Liver (tissue), 9 donors: ENCODE measurements around the gene RAB5IF. TPM values are rescaled to one million over a fixed set of nuclear protein-coding genes. Genes with fewer than 3 reads are reported as not detected.

ENCODE experiments used
- DNase-seq: peaks from one replicate; pipeline ENCODE4 v3.0.0-alpha.2; 2017; ENCODE audit warnings: low spot score
- H3K27ac ChIP-seq, 2 donors: one replicate each; pipeline ENCODE4 v1.7.0; 2013; ENCODE audit warnings: inconsistent platforms in 2 of 2, low read length in 2 of 2, control low read depth in 1 of 2, low read depth in 1 of 2, mild to moderate bottlenecking in 1 of 2
- H3K27me3 ChIP-seq, 4 donors: one replicate each; pipeline versions ENCODE4 v1.6.1 to v1.7.0; 2013; ENCODE audit warnings: low read length in 3 of 4, inconsistent platforms in 1 of 4, mild to moderate bottlenecking in 1 of 4, moderate library complexity in 1 of 4; ENCODE audit not compliant: control insufficient read depth in 4 of 4, insufficient read depth in 4 of 4
- H3K36me3 ChIP-seq, 4 donors: one replicate each; pipeline versions ENCODE4 v1.6.1 to v1.7.0; 2013; ENCODE audit warnings: low read length in 3 of 4, mild to moderate bottlenecking in 3 of 4, low read depth in 1 of 4, moderate library complexity in 1 of 4; ENCODE audit not compliant: control insufficient read depth in 4 of 4, insufficient read depth in 3 of 4
- H3K4me1 ChIP-seq, 4 donors: one replicate each; pipeline versions ENCODE4 v1.6.1 to v1.7.0; 2013; ENCODE audit warnings: low read length in 3 of 4, mild to moderate bottlenecking in 3 of 4, moderate library complexity in 1 of 4; ENCODE audit not compliant: control insufficient read depth in 4 of 4, insufficient read depth in 4 of 4
- H3K4me3 ChIP-seq, 3 donors: one replicate each; pipeline versions ENCODE4 v1.6.1 to v1.7.0; 2013; ENCODE audit warnings: low read length in 3 of 3, control low read depth in 1 of 3, low read depth in 1 of 3, mild to moderate bottlenecking in 1 of 3
- H3K9ac ChIP-seq, 2 donors: one replicate each; pipeline ENCODE4 v1.7.0; 2013; ENCODE audit warnings: low read length in 2 of 2, mild to moderate bottlenecking in 2 of 2, moderate library complexity in 2 of 2, control low read depth in 1 of 2, low read depth in 1 of 2
- H3K9me3 ChIP-seq, 4 donors: one replicate each; pipeline versions ENCODE4 v1.6.1 to v1.7.0; 2013; ENCODE audit warnings: low read length in 3 of 4; ENCODE audit not compliant: control insufficient read depth in 4 of 4
- EGR1 ChIP-seq, 2 donors: IDR thresholded peaks; 2 replicates each; pipeline ENCODE4 v1.6.1; 2016 to 2018; ENCODE audit warnings: antibody characterized with exemption in 2 of 2, low read depth in 2 of 2
- FOXA1 ChIP-seq: IDR thresholded peaks from 2 replicates; pipeline ENCODE4 v1.6.1; 2016; ENCODE audit warnings: antibody characterized with exemption
- FOXA2 ChIP-seq: IDR thresholded peaks from 2 replicates; pipeline ENCODE4 v1.6.1; 2016; ENCODE audit warnings: antibody characterized with exemption
- GABPA ChIP-seq, 2 donors: IDR thresholded peaks in 1 of 2; conservative IDR thresholded peaks in 1 of 2; 2 replicates each; pipeline ENCODE4 v1.6.1; 2016; ENCODE audit warnings: antibody characterized with exemption in 2 of 2, mild to moderate bottlenecking in 1 of 2, moderate library complexity in 1 of 2
- HNF4A ChIP-seq, 2 donors: conservative IDR thresholded peaks; 2 replicates each; pipeline ENCODE4 v1.6.1; 2016; ENCODE audit warnings: antibody characterized with exemption in 2 of 2, mild to moderate bottlenecking in 2 of 2
- HNF4G ChIP-seq: IDR thresholded peaks from 2 replicates; pipeline ENCODE4 v1.6.1; 2016; ENCODE audit warnings: antibody characterized with exemption
- RAD21 ChIP-seq, 2 donors: IDR thresholded peaks; 2 replicates each; pipeline ENCODE4 v1.6.1; 2016; ENCODE audit warnings: antibody characterized with exemption in 2 of 2, mild to moderate bottlenecking in 2 of 2
- RXRA ChIP-seq, 2 donors: IDR thresholded peaks; 2 replicates each; pipeline ENCODE4 v1.6.1; 2017 to 2018; ENCODE audit warnings: antibody characterized with exemption in 2 of 2, mild to moderate bottlenecking in 1 of 2
- TAF1 ChIP-seq: conservative IDR thresholded peaks from 2 replicates; pipeline ENCODE4 v1.6.1; 2016; ENCODE audit warnings: antibody characterized with exemption, mild to moderate bottlenecking
- YY1 ChIP-seq: IDR thresholded peaks from 2 replicates; pipeline ENCODE4 v1.6.1; 2016; ENCODE audit warnings: antibody characterized with exemption, mild to moderate bottlenecking
- WGBS: extraction: QIAGEN DNeasy Blood & Tissue Kit; methylation state at CpG from one replicate; pipeline ENCODE4 v1.1.7; 2013; 5-methylcytosine and 5-hydroxymethylcytosine counted together
- polyA plus RNA-seq, 2 donors: library from polyadenylated mRNA; stranded (reverse) in 1 of 2; unstranded in 1 of 2; fragments of 200-250 nt in 1 of 2; fragments of >200 nt in 1 of 2; fragmentation: Nextera tagmentation in 1 of 2; extraction: Ambion mirVana in 1 of 2; gene quantifications; one replicate each; pipeline versions ENCODE4 v1.2.1 to v1.2.3, GENCODE V29; 2013 to 2015
- total RNA-seq, 2 donors: library from RNA; depleted of rRNA; stranded (reverse); fragments of >200 nt; gene quantifications; one replicate each; pipeline ENCODE4 v1.2.3, GENCODE V29; 2014
- TF ChIP-seq, protein P1 (sequence below): IDR thresholded peaks from 2 replicates; pipeline ENCODE4 v1.6.1; 2016; ENCODE audit warnings: antibody characterized with exemption
- TF ChIP-seq, protein P2 (sequence below): IDR thresholded peaks from 2 replicates; pipeline ENCODE4 v1.6.1; 2016; ENCODE audit warnings: antibody characterized with exemption
- TF ChIP-seq, protein P3 (sequence below): IDR thresholded peaks from 2 replicates; pipeline ENCODE4 v1.6.1; 2016; ENCODE audit warnings: antibody characterized with exemption, mild to moderate bottlenecking
- TF ChIP-seq, protein P4 (sequence below): IDR thresholded peaks from 2 replicates; pipeline ENCODE4 v1.6.1; 2016; ENCODE audit warnings: antibody characterized with exemption
- TF ChIP-seq, protein P5 (sequence below): fragments of 150-350 bp; IDR thresholded peaks from 2 replicates; pipeline ENCODE4 v1.5.1; 2017; ENCODE audit warnings: improper control_type of control experiment, low read depth, low read length; ENCODE audit not compliant: missing input control
- donor health status: healthy.
- donor health status: healthy.
- donor health status: healthy.
- donor health status: healthy.
- donor health status: healthy.

RAB5IF gene
- total and polyA plus RNA-seq, 4 donors = 58.9 to 170 (median 125) TPM

DNA sequence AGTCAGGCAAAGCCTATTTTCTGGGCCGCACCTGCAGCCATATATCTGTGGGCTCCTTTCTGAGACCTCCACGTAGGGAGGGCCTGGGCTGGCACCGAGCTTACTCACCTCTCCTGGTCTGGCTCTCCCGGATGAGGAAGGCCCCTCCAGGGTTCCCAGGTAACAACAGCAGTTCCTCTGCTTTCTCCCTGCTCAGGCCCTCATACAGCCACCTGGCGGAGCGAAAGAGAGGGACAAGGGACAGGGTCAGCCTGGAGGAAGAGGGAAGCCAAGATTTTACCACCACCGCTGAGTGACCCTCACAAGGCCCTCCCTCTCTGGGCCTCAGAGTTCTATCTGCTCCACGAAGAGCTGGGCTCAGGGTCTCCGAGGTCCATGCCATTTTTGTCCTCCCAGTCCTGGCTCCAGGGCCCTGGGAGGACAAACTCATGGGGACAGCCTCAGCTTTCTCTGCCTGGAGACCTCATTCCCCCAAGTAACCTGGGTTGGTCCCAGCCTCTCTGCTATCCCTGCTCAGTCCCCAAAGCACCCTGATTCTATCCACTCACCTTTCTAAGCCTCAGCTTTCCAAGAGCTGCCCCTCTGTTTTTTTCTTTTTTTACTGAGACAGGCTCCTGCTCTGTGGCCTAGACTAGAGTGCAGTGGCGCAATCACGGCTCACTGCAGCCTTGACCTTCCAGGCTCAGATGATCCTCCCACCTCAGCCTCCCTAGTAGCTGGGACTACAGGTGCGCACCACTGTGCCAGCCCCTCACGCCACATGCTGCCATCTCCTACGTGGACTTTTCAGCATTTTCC lies 27.1 kb downstream of the RAB5IF start:
- H3K27me3 ChIP-seq = no peaks in the 10 kb centered on the region
- no peak overlapping the region for H3K9ac ChIP-seq
- H3K4me3 ChIP-seq = no peak overlapping the region
- H3K4me1 ChIP-seq = no peaks in the 10 kb centered on the region
- WGBS = 88% methylated on average over 14 of the region's 14 CpGs
- no peak for TF ChIP-seq RAD21 (IDR thresholded peaks at IDR 0.05)
- TF ChIP-seq, protein P1, sequence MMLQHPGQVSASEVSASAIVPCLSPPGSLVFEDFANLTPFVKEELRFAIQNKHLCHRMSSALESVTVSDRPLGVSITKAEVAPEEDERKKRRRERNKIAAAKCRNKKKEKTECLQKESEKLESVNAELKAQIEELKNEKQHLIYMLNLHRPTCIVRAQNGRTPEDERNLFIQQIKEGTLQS = no peak
- TF ChIP-seq FOXA2 = no peak
- no peak for TF ChIP-seq HNF4A (conservative IDR thresholded peaks at IDR 0.05)
- TF ChIP-seq TAF1 = no peak
- TF ChIP-seq, protein P2, sequence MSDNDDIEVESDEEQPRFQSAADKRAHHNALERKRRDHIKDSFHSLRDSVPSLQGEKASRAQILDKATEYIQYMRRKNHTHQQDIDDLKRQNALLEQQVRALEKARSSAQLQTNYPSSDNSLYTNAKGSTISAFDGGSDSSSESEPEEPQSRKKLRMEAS = no peak
- TF ChIP-seq YY1 = no peak
- no peak for TF ChIP-seq EGR1 (IDR thresholded peaks at IDR 0.05; ENCODE audit: low read depth in 2 of 2)
- TF ChIP-seq RXRA (IDR thresholded peaks at IDR 0.05) = no peak
- TF ChIP-seq, protein P3, sequence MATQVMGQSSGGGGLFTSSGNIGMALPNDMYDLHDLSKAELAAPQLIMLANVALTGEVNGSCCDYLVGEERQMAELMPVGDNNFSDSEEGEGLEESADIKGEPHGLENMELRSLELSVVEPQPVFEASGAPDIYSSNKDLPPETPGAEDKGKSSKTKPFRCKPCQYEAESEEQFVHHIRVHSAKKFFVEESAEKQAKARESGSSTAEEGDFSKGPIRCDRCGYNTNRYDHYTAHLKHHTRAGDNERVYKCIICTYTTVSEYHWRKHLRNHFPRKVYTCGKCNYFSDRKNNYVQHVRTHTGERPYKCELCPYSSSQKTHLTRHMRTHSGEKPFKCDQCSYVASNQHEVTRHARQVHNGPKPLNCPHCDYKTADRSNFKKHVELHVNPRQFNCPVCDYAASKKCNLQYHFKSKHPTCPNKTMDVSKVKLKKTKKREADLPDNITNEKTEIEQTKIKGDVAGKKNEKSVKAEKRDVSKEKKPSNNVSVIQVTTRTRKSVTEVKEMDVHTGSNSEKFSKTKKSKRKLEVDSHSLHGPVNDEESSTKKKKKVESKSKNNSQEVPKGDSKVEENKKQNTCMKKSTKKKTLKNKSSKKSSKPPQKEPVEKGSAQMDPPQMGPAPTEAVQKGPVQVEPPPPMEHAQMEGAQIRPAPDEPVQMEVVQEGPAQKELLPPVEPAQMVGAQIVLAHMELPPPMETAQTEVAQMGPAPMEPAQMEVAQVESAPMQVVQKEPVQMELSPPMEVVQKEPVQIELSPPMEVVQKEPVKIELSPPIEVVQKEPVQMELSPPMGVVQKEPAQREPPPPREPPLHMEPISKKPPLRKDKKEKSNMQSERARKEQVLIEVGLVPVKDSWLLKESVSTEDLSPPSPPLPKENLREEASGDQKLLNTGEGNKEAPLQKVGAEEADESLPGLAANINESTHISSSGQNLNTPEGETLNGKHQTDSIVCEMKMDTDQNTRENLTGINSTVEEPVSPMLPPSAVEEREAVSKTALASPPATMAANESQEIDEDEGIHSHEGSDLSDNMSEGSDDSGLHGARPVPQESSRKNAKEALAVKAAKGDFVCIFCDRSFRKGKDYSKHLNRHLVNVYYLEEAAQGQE = no peak
- TF ChIP-seq, protein P4, sequence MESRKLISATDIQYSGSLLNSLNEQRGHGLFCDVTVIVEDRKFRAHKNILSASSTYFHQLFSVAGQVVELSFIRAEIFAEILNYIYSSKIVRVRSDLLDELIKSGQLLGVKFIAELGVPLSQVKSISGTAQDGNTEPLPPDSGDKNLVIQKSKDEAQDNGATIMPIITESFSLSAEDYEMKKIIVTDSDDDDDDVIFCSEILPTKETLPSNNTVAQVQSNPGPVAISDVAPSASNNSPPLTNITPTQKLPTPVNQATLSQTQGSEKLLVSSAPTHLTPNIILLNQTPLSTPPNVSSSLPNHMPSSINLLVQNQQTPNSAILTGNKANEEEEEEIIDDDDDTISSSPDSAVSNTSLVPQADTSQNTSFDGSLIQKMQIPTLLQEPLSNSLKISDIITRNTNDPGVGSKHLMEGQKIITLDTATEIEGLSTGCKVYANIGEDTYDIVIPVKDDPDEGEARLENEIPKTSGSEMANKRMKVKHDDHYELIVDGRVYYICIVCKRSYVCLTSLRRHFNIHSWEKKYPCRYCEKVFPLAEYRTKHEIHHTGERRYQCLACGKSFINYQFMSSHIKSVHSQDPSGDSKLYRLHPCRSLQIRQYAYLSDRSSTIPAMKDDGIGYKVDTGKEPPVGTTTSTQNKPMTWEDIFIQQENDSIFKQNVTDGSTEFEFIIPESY = no peak
- no peak for TF ChIP-seq FOXA1
- no peak overlapping the region for H3K27ac ChIP-seq
- H3K36me3 ChIP-seq = no peaks in the 10 kb centered on the region
- no peak for DNase-seq
- no peaks in the 10 kb centered on the region for H3K9me3 ChIP-seq

DNA sequence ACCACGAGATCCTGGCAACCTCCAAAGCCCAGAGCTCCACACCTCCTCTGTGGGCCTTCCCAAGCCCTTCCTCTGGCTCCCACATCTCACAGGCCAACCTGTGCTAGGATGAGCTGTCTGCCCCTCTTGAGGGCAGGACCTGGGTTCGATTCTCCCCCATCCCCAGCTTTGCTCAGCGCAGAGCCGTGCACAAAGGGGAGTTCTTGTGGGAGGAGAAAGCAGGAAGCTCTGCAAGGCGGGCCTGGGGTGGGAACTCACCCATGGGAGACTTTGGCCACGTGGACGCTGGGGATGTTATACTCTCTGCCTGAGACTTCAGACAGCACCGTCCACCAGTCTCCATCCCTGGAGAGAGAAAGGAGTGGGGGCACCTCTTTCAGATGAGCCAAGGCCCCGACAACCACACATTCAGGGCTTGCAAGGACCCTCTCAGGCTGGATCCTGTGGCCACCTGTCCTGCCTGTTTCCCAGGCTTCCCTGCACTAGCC lies 27.8 kb downstream of the RAB5IF start:
- Histone ChIP-seq H3K9ac (no peak overlapping the region), H3K27ac (no peak overlapping the region), H3K36me3 (no peaks in the 10 kb centered on the region), H3K9me3 (no peaks in the 10 kb centered on the region), H3K4me3 (no peak overlapping the region), H3K4me1 (no peaks in the 10 kb centered on the region), H3K27me3 (no peaks in the 10 kb centered on the region)
- DNase-seq = no peak
- 89% methylated on average over 9 of the region's 9 CpGs for WGBS
- TF ChIP-seq GABPA (IDR thresholded peaks at IDR 0.05 in 1 of 2, conservative IDR thresholded peaks at IDR 0.05 in 1 of 2) (no peak), FOXA2 (no peak), HNF4G (no peak), HNF4A (conservative IDR thresholded peaks at IDR 0.05) (no peak), EGR1 (IDR thresholded peaks at IDR 0.05; ENCODE audit: low read depth in 2 of 2) (no peak)
- TF ChIP-seq, protein P2 = no peak
- TF ChIP-seq, protein P4 = no peak
- TF ChIP-seq, protein P5, sequence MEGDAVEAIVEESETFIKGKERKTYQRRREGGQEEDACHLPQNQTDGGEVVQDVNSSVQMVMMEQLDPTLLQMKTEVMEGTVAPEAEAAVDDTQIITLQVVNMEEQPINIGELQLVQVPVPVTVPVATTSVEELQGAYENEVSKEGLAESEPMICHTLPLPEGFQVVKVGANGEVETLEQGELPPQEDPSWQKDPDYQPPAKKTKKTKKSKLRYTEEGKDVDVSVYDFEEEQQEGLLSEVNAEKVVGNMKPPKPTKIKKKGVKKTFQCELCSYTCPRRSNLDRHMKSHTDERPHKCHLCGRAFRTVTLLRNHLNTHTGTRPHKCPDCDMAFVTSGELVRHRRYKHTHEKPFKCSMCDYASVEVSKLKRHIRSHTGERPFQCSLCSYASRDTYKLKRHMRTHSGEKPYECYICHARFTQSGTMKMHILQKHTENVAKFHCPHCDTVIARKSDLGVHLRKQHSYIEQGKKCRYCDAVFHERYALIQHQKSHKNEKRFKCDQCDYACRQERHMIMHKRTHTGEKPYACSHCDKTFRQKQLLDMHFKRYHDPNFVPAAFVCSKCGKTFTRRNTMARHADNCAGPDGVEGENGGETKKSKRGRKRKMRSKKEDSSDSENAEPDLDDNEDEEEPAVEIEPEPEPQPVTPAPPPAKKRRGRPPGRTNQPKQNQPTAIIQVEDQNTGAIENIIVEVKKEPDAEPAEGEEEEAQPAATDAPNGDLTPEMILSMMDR = no peak
- TF ChIP-seq, protein P1 = no peak
- TF ChIP-seq, protein P3 = no peak
